ENCODE results near the gene FLOT1. TPM values are rescaled to one million over a fixed set of nuclear protein-coding genes. Genes with fewer than 3 reads are reported as not detected.

FLOT1 gene
- polyA plus RNA-seq, 2 of the 4 experiments (the other 2 are of a cell fraction) = 89.7 to 135 TPM

- TF ChIP-seq MAZ (IDR thresholded peaks at IDR 0.05; ENCODE audit: borderline replicate concordance, low read depth, low read length) = peak; percentile 59; the same call in 1 of the 2 replicates
- TF ChIP-seq TFCP2L1 (CRISPR knock-in tag; IDR thresholded peaks at IDR 0.05) = peak; percentile 88
- TF ChIP-seq TP53 (CRISPR knock-in tag; IDR thresholded peaks at IDR 0.05) = 0 out of 2 replicates have a peak, but pooled peaks have one; percentile 63
- TF ChIP-seq CHD4 (IDR thresholded peaks at IDR 0.05; ENCODE audit: borderline replicate concordance) = no peak
- TF ChIP-seq HOXB5 (CRISPR knock-in tag; IDR thresholded peaks at IDR 0.05) = 0 out of 2 replicates have a peak, but pooled peaks have one; percentile 16
- no peak for TF ChIP-seq RFX5 (IDR thresholded peaks at IDR 0.05)
- no peak for TF ChIP-seq HES2 (IDR thresholded peaks at IDR 0.05)
- peak; percentile 60; the same call in 1 of the 2 replicates for TF ChIP-seq MAX (IDR thresholded peaks at IDR 0.05)
- no peak for TF ChIP-seq FOXS1 (CRISPR knock-in tag; IDR thresholded peaks at IDR 0.05)
- no peak for TF ChIP-seq FOSL2 (IDR thresholded peaks at IDR 0.05)
- TF ChIP-seq FOSL2 (CRISPR knock-in tag; IDR thresholded peaks at IDR 0.05) = 0 out of 2 replicates have a peak, but pooled peaks have one; percentile 10
- TF ChIP-seq RAD21 (conservative IDR thresholded peaks at IDR 0.05 in 1 of 2, IDR thresholded peaks at IDR 0.05 in 1 of 2) = peak; percentile 2 to 40; a peak in 3 of 5 replicates
- TF ChIP-seq BHLHE40 (IDR thresholded peaks at IDR 0.05; ENCODE audit: low read depth, low read length) = no peak
Measured at GRCh38 chr6:30744054-30744805, 1.7 kb upstream of the FLOT1 start, which contains the start of gene IER3 (continued).

- ATAC-seq (no peak; a peak in 1 of 6 replicates), DNase-seq (ENCODE audit: low read depth in 1 of 2, low spot score in 1 of 2) (no peak), FAIRE-seq (no peak)
- Histone ChIP-seq H3K4me3 (peak overlapping the region; percentile 99), H3K4me2 (peak overlapping the region; percentile 58), H3K9me3 (no peaks in the 10 kb centered on the region), H3K4me1 (peaks cover 65% of the 10 kb centered on the region), H3K27ac (peak overlapping the region; percentile 97 to 98)
- CTCF ChIA-PET = interaction anchor here (1.2 to 4.7 kb wide), 8 partner anchors 9 to 141 kb away, joined by 3 to 37 read pairs (median 5); partner anchors contain the start of gene DDR1
- POLR2A ChIA-PET = interaction anchor here (1.0 to 4.4 kb wide), 13 partner anchors 9 to 142 kb away, joined by 3 to 78 read pairs (median 6); partner anchors contain the start of genes DDR1 and NRM
- WGBS (ENCODE audit: missing lambda C conversion rate) = 1% methylated on average over 47 of the region's 55 CpGs
- TF ChIP-seq JUN (IDR thresholded peaks at IDR 0.05) (peak in 1 of 2 experiments; percentile 96; a peak in 4 of 5 replicates), E2F6 (IDR thresholded peaks at IDR 0.05; ENCODE audit: borderline replicate concordance, low read depth) (no peak), USF2 (IDR thresholded peaks at IDR 0.05) (peak; percentile 44; the same call in 1 of the 2 replicates), HMGXB4 (CRISPR knock-in tag; IDR thresholded peaks at IDR 0.05; ENCODE audit: borderline replicate concordance) (no peak)
Measured at GRCh38 chr6:30743099-30744053, 889 bp upstream of the FLOT1 start.

All from A549 (cell line).